TTC549 (cell line): ENCODE data around the gene ADAD2.
"Not testable (repeated sequence)": the region's sequence is repeated elsewhere in the genome, so short reads cannot be mapped to it uniquely, and the experiment has no call there.

Experiments
- FAIRE-seq: peaks from 2 replicates; lab custom pipeline; 2012; peaks lifted over from hg19 to GRCh38; lab: Jason Lieb, UNC

ADAD2 gene

GRCh38 chr16:84196727-84197394 is 5.9 kb downstream of the ADAD2 start:
- no peak for FAIRE-seq

- FAIRE-seq = no peak
Observed at GRCh38 chr16:84197466-84198128, 6.6 kb downstream of the ADAD2 start.

- no peak for FAIRE-seq
Observed at GRCh38 chr16:84198401-84198800, 7.4 kb downstream of the ADAD2 start.

- no peak for FAIRE-seq
Observed at GRCh38 chr16:84199097-84199496, 8.1 kb downstream of the ADAD2 start.

GRCh38 chr16:84199861-84200260 is 8.9 kb downstream of the ADAD2 start:
- no peak for FAIRE-seq

GRCh38 chr16:84204551-84204950 is 13.6 kb downstream of the ADAD2 start:
- FAIRE-seq = not testable (repeated sequence)

GRCh38 chr16:84205123-84205522 is 14.2 kb downstream of the ADAD2 start:
- FAIRE-seq = not testable (repeated sequence)

- FAIRE-seq = no peak
Observed at GRCh38 chr16:84205976-84206691, 15.2 kb downstream of the ADAD2 start.

GRCh38 chr16:84207251-84207650 is 16.3 kb downstream of the ADAD2 start:
- no peak for FAIRE-seq

- FAIRE-seq = no peak
Observed at GRCh38 chr16:84207879-84208278, 16.9 kb downstream of the ADAD2 start.

GRCh38 chr16:84209989-84210388 is 19.0 kb downstream of the ADAD2 start:
- no peak for FAIRE-seq

- no peak for FAIRE-seq
Observed at GRCh38 chr16:84212154-84212553, 21.2 kb downstream of the ADAD2 start.

- no peak for FAIRE-seq
Observed at GRCh38 chr16:84212631-84213030, 21.7 kb downstream of the ADAD2 start.

- no peak for FAIRE-seq
Observed at GRCh38 chr16:84214451-84215066, 23.6 kb downstream of the ADAD2 start.

GRCh38 chr16:84215531-84215930 is 24.6 kb downstream of the ADAD2 start:
- no peak for FAIRE-seq

- not testable (repeated sequence) for FAIRE-seq
Observed at GRCh38 chr16:84216144-84216543, 25.2 kb downstream of the ADAD2 start.

- FAIRE-seq = no peak
Observed at GRCh38 chr16:84218176-84218823, 27.3 kb downstream of the ADAD2 start.

- no peak for FAIRE-seq
Observed at GRCh38 chr16:84218956-84219355, 28.0 kb downstream of the ADAD2 start.

GRCh38 chr16:84220851-84221250 is 29.9 kb downstream of the ADAD2 start:
- FAIRE-seq = no peak

GRCh38 chr16:84223456-84223855 is 32.5 kb downstream of the ADAD2 start:
- no peak for FAIRE-seq

GRCh38 chr16:84224554-84224953 is 33.6 kb downstream of the ADAD2 start:
- FAIRE-seq = no peak

GRCh38 chr16:84225126-84225525 is 34.2 kb downstream of the ADAD2 start:
- FAIRE-seq = no peak
